IMR-90 (cell line): ENCODE measurements around the gene SLC16A7. TPM values are rescaled to one million over a fixed set of nuclear protein-coding genes. Genes with fewer than 3 reads are reported as not detected.
A peak's percentile ranks its signal among the peaks of the same experiment; 100 is the strongest.

Experiments used
- ATAC-seq: fragments of 200-7000 bp; cut with Tn5 transposase; 2 replicates; pipeline ENCODE4 v1.9.1; 2020; ENCODE audit warnings: low read depth, mild to moderate bottlenecking, moderate library complexity
- BruUV-seq: library from RNA; stranded (reverse); fragments of 400-500 nt; replicated peaks from 2 replicates; lab custom pipeline; 2021; lab: Mats Ljungman, UMichigan
- CTCF ChIA-PET: fragments of 300-600 bp; formaldehyde crosslinking; extraction: SDS; loops from one replicate; lab custom pipeline; 2021; ENCODE audit warnings: antibody characterized with exemption; lab: Yijun Ruan, JAX
- POLR2A ChIA-PET: fragments of 300-600 bp; sonication (Branson Sonifier 250); formaldehyde crosslinking; loops from one replicate; lab custom pipeline; 2022; ENCODE audit warnings: antibody characterized with exemption; ENCODE audit not compliant: unreplicated experiment; lab: Charles Lee
- DNase-seq: peaks from one replicate; pipeline ENCODE4 v3.0.0; 2013
- H2AFZ ChIP-seq: replicated peaks from 2 replicates; pipeline ENCODE3; 2013; ENCODE audit warnings: low read length, mild to moderate bottlenecking; ENCODE audit not compliant: poor library complexity
- H2AK5ac ChIP-seq: 2 replicates; pipeline ENCODE4 v1.6.1; 2013; ENCODE audit warnings: low read depth, low read length, inconsistent platforms
- H2AK9ac ChIP-seq: replicated peaks from 2 replicates; pipeline ENCODE3; 2013; ENCODE audit warnings: mild to moderate bottlenecking, low read depth, low read length, moderate library complexity; ENCODE audit not compliant: poor library complexity
- H2BK120ac ChIP-seq: 2 replicates; pipeline ENCODE4 v1.6.1; 2013; ENCODE audit warnings: low read depth, low read length, inconsistent platforms
- H2BK15ac ChIP-seq: 3 replicates; pipeline ENCODE4 v1.6.1; 2013; ENCODE audit warnings: low read depth, low read length, inconsistent platforms
- H2BK20ac ChIP-seq: 2 replicates; pipeline ENCODE4 v1.6.1; 2013; ENCODE audit warnings: low read depth, mild to moderate bottlenecking, inconsistent platforms, low read length, moderate library complexity
- H2BK5ac ChIP-seq: 2 replicates; pipeline ENCODE4 v1.6.1; 2013; ENCODE audit warnings: mild to moderate bottlenecking, low read depth, low read length, inconsistent platforms; ENCODE audit not compliant: poor library complexity, severe bottlenecking
- H3K14ac ChIP-seq: replicated peaks from 2 replicates; pipeline ENCODE4 v1.6.1; 2013; ENCODE audit warnings: low read depth, low read length, inconsistent platforms
- H3K18ac ChIP-seq: 2 replicates; pipeline ENCODE4 v1.6.1; 2013; ENCODE audit warnings: low read depth, low read length, control low read depth
- H3K23ac ChIP-seq: 2 replicates; pipeline ENCODE4 v1.6.1; 2013; ENCODE audit warnings: low read depth, low read length, inconsistent platforms
- H3K27ac ChIP-seq: 2 replicates; pipeline ENCODE4 v1.5.1; 2013; ENCODE audit warnings: mild to moderate bottlenecking, control low read depth, low read length; ENCODE audit not compliant: insufficient read depth
- H3K27me3 ChIP-seq: 2 replicates; pipeline ENCODE4 v1.6.1; 2013; ENCODE audit warnings: low read length; ENCODE audit not compliant: control insufficient read depth, insufficient read depth
- H3K36me3 ChIP-seq: 2 replicates; pipeline ENCODE4 v1.6.1; 2013; ENCODE audit warnings: low read length, mixed read lengths; ENCODE audit not compliant: control insufficient read depth, insufficient read depth
- H3K4ac ChIP-seq: 2 replicates; pipeline ENCODE4 v1.6.1; 2013; ENCODE audit warnings: low read depth, low read length, inconsistent platforms
- H3K4me1 ChIP-seq: 2 replicates; pipeline ENCODE4 v1.6.1; 2013; ENCODE audit warnings: low read length, mixed read lengths; ENCODE audit not compliant: control insufficient read depth, insufficient read depth
- H3K4me2 ChIP-seq: 2 replicates; pipeline ENCODE4 v1.6.1; 2013; ENCODE audit warnings: low read depth, mild to moderate bottlenecking, control low read depth, low read length, moderate library complexity
- H3K4me3 ChIP-seq: 2 replicates; pipeline ENCODE4 v1.5.1; 2013; ENCODE audit warnings: low read depth, mild to moderate bottlenecking, control low read depth, low read length, moderate library complexity; ENCODE audit not compliant: insufficient read depth
- H3K56ac ChIP-seq: 2 replicates; pipeline ENCODE4 v1.6.1; 2013; ENCODE audit warnings: low read length, inconsistent platforms; ENCODE audit not compliant: insufficient read depth; ENCODE audit errors: extremely low read depth
- H3K79me1 ChIP-seq, 2 experiments: 2 replicates each; pipeline ENCODE4 v1.6.1; 2013; ENCODE audit warnings: low read length in 2 of 2, inconsistent platforms in 1 of 2, low read depth in 1 of 2
- H3K9ac ChIP-seq: 2 replicates; pipeline ENCODE4 v1.6.1; 2013; ENCODE audit warnings: low read depth, low read length, control low read depth
- H3K9me1 ChIP-seq: 2 replicates; pipeline ENCODE4 v1.6.1; 2013; ENCODE audit warnings: low read length, inconsistent platforms; ENCODE audit not compliant: insufficient read depth
- H3K9me3 ChIP-seq: 2 replicates; pipeline ENCODE4 v1.6.1; 2013; ENCODE audit warnings: low read length; ENCODE audit not compliant: control insufficient read depth, insufficient read depth
- H4K20me1 ChIP-seq: 2 replicates; pipeline ENCODE4 v1.6.1; 2013; ENCODE audit warnings: low read length, inconsistent platforms; ENCODE audit not compliant: insufficient read depth
- H4K5ac ChIP-seq: 2 replicates; pipeline ENCODE4 v1.6.1; 2013; ENCODE audit warnings: mild to moderate bottlenecking, low read depth, low read length, control low read depth
- H4K8ac ChIP-seq, 2 experiments: 2 replicates each; pipeline ENCODE4 v1.6.1; 2013; ENCODE audit warnings: low read depth in 2 of 2, low read length in 2 of 2, control low read depth in 1 of 2, inconsistent platforms in 1 of 2
- H4K91ac ChIP-seq: 2 replicates; pipeline ENCODE4 v1.6.1; 2013; ENCODE audit warnings: low read depth, low read length, inconsistent platforms; ENCODE audit not compliant: insufficient read depth
- BHLHE40 ChIP-seq: fragments of 150-350 bp; IDR thresholded peaks from 2 replicates; pipeline ENCODE4 v1.6.1; 2016; ENCODE audit warnings: mild to moderate bottlenecking, low read depth, low read length
- CEBPB ChIP-seq: IDR thresholded peaks from 2 replicates; pipeline ENCODE4 v1.6.1; 2012; ENCODE audit warnings: low read depth, low read length, improper control_type of control experiment
- CHD1 ChIP-seq: IDR thresholded peaks from 2 replicates; pipeline ENCODE4 v1.6.1; 2012; ENCODE audit warnings: low read depth, low read length, improper control_type of control experiment
- CTCF ChIP-seq: conservative IDR thresholded peaks from 2 replicates; pipeline ENCODE4 v1.5.1; 2012; ENCODE audit warnings: mild to moderate bottlenecking, low read depth, low read length, improper control_type of control experiment
- ELK1 ChIP-seq: fragments of 150-350 bp; IDR thresholded peaks from 2 replicates; pipeline ENCODE4 v1.6.1; 2016; ENCODE audit warnings: low read depth, mild to moderate bottlenecking, low read length, moderate library complexity, borderline replicate concordance
- FOS ChIP-seq: fragments of 150-350 bp; IDR thresholded peaks from 2 replicates; pipeline ENCODE4 v1.6.1; 2016; ENCODE audit warnings: low read depth, low read length
- MAFK ChIP-seq: IDR thresholded peaks from 2 replicates; pipeline ENCODE4 v1.6.1; 2012; ENCODE audit warnings: low read depth, low read length, improper control_type of control experiment
- MAZ ChIP-seq: IDR thresholded peaks from 2 replicates; pipeline ENCODE4 v1.6.1; 2012; ENCODE audit warnings: low read depth, mild to moderate bottlenecking, low read length, improper control_type of control experiment, moderate library complexity, borderline replicate concordance
- MXI1 ChIP-seq: IDR thresholded peaks from 2 replicates; pipeline ENCODE4 v1.6.1; 2012; ENCODE audit warnings: low read depth, mild to moderate bottlenecking, low read length, moderate library complexity, borderline replicate concordance
- NFE2L2 ChIP-seq: fragments of 150-350 bp; IDR thresholded peaks from 2 replicates; pipeline ENCODE4 v1.6.1; 2016; ENCODE audit warnings: low read depth, mild to moderate bottlenecking, low read length
- POLR2A ChIP-seq: IDR thresholded peaks from 2 replicates; pipeline ENCODE4 v1.6.1; 2012; ENCODE audit warnings: mild to moderate bottlenecking, low read depth, low read length
- RAD21 ChIP-seq: IDR thresholded peaks from 2 replicates; pipeline ENCODE4 v1.6.1; 2012; ENCODE audit warnings: low read length, improper control_type of control experiment
- RCOR1 ChIP-seq: IDR thresholded peaks from 2 replicates; pipeline ENCODE4 v1.6.1; 2012; ENCODE audit warnings: mild to moderate bottlenecking, low read length, improper control_type of control experiment; ENCODE audit not compliant: insufficient replicate concordance
- RFX5 ChIP-seq: IDR thresholded peaks from 2 replicates; pipeline ENCODE4 v1.8.0; 2012; ENCODE audit warnings: low read depth, mild to moderate bottlenecking, low read length, moderate library complexity
- SMC3 ChIP-seq: fragments of 150-350 bp; IDR thresholded peaks from 2 replicates; pipeline ENCODE4 v1.6.1; 2016; ENCODE audit warnings: low read depth, mild to moderate bottlenecking, antibody characterized with exemption, low read length, moderate library complexity
- USF2 ChIP-seq: fragments of 150-350 bp; IDR thresholded peaks from 2 replicates; pipeline ENCODE4 v1.6.1; 2017; ENCODE audit warnings: mild to moderate bottlenecking, antibody characterized with exemption, low read length, low read depth
- WGBS, 2 experiments: methylation state at CpG; one replicate each; pipeline versions ENCODE4 v1.1.5 to v1.1.7; 2013; ENCODE audit warnings: missing lambda C conversion rate in 2 of 2; ENCODE audit not compliant: insufficient read length in 1 of 2; ENCODE audit errors: extremely low coverage in 2 of 2; 5-methylcytosine and 5-hydroxymethylcytosine counted together
- dilution Hi-C: fragments of 300-500 bp; cut with HindIII; formaldehyde crosslinking; loops from one replicate; pipeline ENCODE4 v1.14.3; 2018; ENCODE audit warnings: low sequenced_read_pairs; ENCODE audit not compliant: unreplicated experiment
- in situ Hi-C: fragments of 300-500 bp; cut with MboI; formaldehyde crosslinking; loops from 3 replicates; pipeline ENCODE4 v1.14.3; 2019; ENCODE audit warnings: low sequenced_read_pairs, inconsistent platforms, mixed read lengths
- intact Hi-C: fragments of 100-400 bp; cut with micrococcal nuclease; formaldehyde crosslinking; loops from 2 replicates; pipeline ENCODE4 v1.10.0; 2022
- polyA plus RNA-seq, 3 experiments: library from polyadenylated mRNA; depleted of rRNA; stranded (reverse); fragments of >200 nt; gene quantifications; 2 replicates each; pipeline ENCODE4 v1.2.3, GENCODE V29; 2012; ENCODE audit warnings: low replicate concordance in 1 of 3
- total RNA-seq: library from RNA; depleted of rRNA; stranded (reverse); fragments of >200 nt; gene quantifications from 2 replicates; pipeline ENCODE4 v1.2.3, GENCODE V29; 2012

Gene SLC16A7
- total and polyA plus RNA-seq, 2 of the 4 experiments (the other 2 are of a cell fraction), result 2.6 to 21.5 TPM

- ChIA-PET POLR2A (interaction anchor here (1.5 kb wide), 1 partner anchor 208 kb away, joined by 3 read pairs; no protein-coding TSS in a partner anchor), CTCF (interaction anchor here (1.1 kb wide), 1 partner anchor 27 kb away, joined by 3 read pairs; no protein-coding TSS in a partner anchor)
- Histone ChIP-seq H3K56ac (peak overlapping the region; percentile 36; the same call in 1 of the 2 replicates), H3K27ac (peak overlapping the region; percentile 46; the same call in 1 of the 2 replicates), H3K36me3 (no peaks in the 10 kb centered on the region; the same call in 1 of the 2 replicates), H2BK120ac (peak overlapping the region; percentile 21; the same call in 1 of the 2 replicates), H3K9me3 (no peaks in the 10 kb centered on the region), H2BK5ac (peak overlapping the region; percentile 46), H2AK9ac (peak overlapping the region; percentile 31), H3K79me1 (peaks cover 0 to 5% of the 10 kb centered on the region in 2 experiments; a peak in 1 of 4 replicates), H3K14ac (peak overlapping the region; percentile 59), H2BK20ac (peak overlapping the region; percentile 34), H3K9me1 (no peaks in the 10 kb centered on the region; the same call in 1 of the 2 replicates), H3K4me2 (peak overlapping the region; percentile 98), H3K9ac (peak overlapping the region; percentile 88), H3K23ac (peak overlapping the region; percentile 75), H4K20me1 (no peaks in the 10 kb centered on the region), H2AK5ac (no peak overlapping the region), H4K8ac (peak overlapping the region in 1 of 2 experiments; percentile 48; a peak in 2 of 4 replicates), H2BK15ac (peak overlapping the region; percentile 46; the same call in 1 of the 3 replicates), H3K4me1 (no peaks in the 10 kb centered on the region), H3K4ac (peak overlapping the region; percentile 47), H4K5ac (no peak overlapping the region), H3K27me3 (no peaks in the 10 kb centered on the region), H3K4me3 (peak overlapping the region; percentile 87), H4K91ac (no peak overlapping the region; the same call in 1 of the 2 replicates), H2AFZ (peak overlapping the region; percentile 93), H3K18ac (peak overlapping the region; percentile 90; the same call in 1 of the 2 replicates)
- DNase-seq, result no peak
- TF ChIP-seq BHLHE40 (no peak), RFX5 (no peak), MXI1 (no peak), FOS (no peak), CTCF (no peak), RCOR1 (no peak), RAD21 (no peak), USF2 (no peak), ELK1 (no peak), CEBPB (no peak), SMC3 (no peak), MAZ (no peak), POLR2A (no peak), MAFK (no peak), CHD1 (no peak), NFE2L2 (no peak)
- no TSS peak for BruUV-seq
- dilution Hi-C loops (no loop called here), intact Hi-C loops (loop anchor here (5.0 kb wide), 3 partner anchors 143 to 483 kb away; no protein-coding TSS in a partner anchor), in situ Hi-C loops (no loop called here)
- WGBS, 2 experiments, result 0% methylated on average over 3 of the region's 5 CpGs; no CpG with 5 or more reads in 1 of the 2 experiments
- peak; percentile 9 for ATAC-seq
Observed at GRCh38 chr12:59595565-59595882, 305 bp upstream of the SLC16A7 start.
